ENCODE results near the gene DEF6. TPM values are rescaled to one million over a fixed set of nuclear protein-coding genes. Genes with fewer than 3 reads are reported as not detected.

DEF6 gene
- total RNA-seq, 1 experiment from 2014 or later: 5.6 TPM

GRCh38 chr6:35283361-35283760 is 14.3 kb upstream of the DEF6 start:
- no peak overlapping the region for H2BK120ac ChIP-seq (ENCODE audit: low read depth, low read length, poor library complexity, severe bottlenecking)
- no peak overlapping the region for H3K23ac ChIP-seq (ENCODE audit: insufficient read length, low read depth, low read length)
- H3K36me3 Mint-ChIP-seq (ENCODE audit: insufficient read depth in 1 of 3, low read depth in 3 of 3): peaks cover 3 to 53% (median 29%) of the 10 kb centered on the region in 3 experiments; a peak in 6 of 7 replicates
- no CpG with 5 or more reads among the region's 2 CpGs for WGBS (ENCODE audit: extremely low coverage, insufficient read length, low lambda C conversion rate)
- no peak overlapping the region for H4K91ac ChIP-seq (ENCODE audit: insufficient read length, low read depth, low read length)
- H2AFZ ChIP-seq (ENCODE audit: low read length): no peak overlapping the region
- H3K9me3 ChIP-seq (ENCODE audit: control insufficient read depth, low read depth, low read length): no peaks in the 10 kb centered on the region
- no peak overlapping the region for H2BK15ac ChIP-seq (ENCODE audit: low read depth, low read length)
- H3K27ac Mint-ChIP-seq: no peak overlapping the region
- DNase-seq: no peak
- H3K27me3 ChIP-seq (ENCODE audit: insufficient read depth, low read length): no peaks in the 10 kb centered on the region
- no peak for TF ChIP-seq CTCF (conservative IDR thresholded peaks at IDR 0.05)
- no peak overlapping the region for H3K27ac ChIP-seq (ENCODE audit: insufficient read length, low read depth, low read length)
- no peak overlapping the region for H3K18ac ChIP-seq (ENCODE audit: insufficient read length, low read depth, low read length)
- no peak overlapping the region for H3K9ac ChIP-seq (ENCODE audit: extremely low read depth, insufficient read length, low read length)
- H3K79me1 ChIP-seq (ENCODE audit: insufficient read depth, low read depth, low read length, poor library complexity, severe bottlenecking): no peaks in the 10 kb centered on the region
- no peaks in the 10 kb centered on the region for H3K23me2 ChIP-seq (ENCODE audit: insufficient read length, low read depth, low read length, poor library complexity, severe bottlenecking)
- H3K27me3 Mint-ChIP-seq (ENCODE audit: low read depth): no peaks in the 10 kb centered on the region; the same call in 1 of the 2 replicates
- no peaks in the 10 kb centered on the region for H3K4me1 ChIP-seq (ENCODE audit: insufficient read depth, low read length)
- H3K56ac ChIP-seq (ENCODE audit: insufficient read length, low read depth, low read length): no peak overlapping the region
- H2BK12ac ChIP-seq (ENCODE audit: insufficient read length, low read depth, low read length): no peak overlapping the region
- H2BK5ac ChIP-seq (ENCODE audit: insufficient read length, low read length): no peak overlapping the region
- no peak overlapping the region for H3K14ac ChIP-seq (ENCODE audit: insufficient read depth, low read length)
- no peaks in the 10 kb centered on the region for H3K79me2 ChIP-seq (ENCODE audit: insufficient read depth, low read length)
- no peak overlapping the region for H4K5ac ChIP-seq (ENCODE audit: insufficient read length, low read depth, low read length)
- H3K4ac ChIP-seq (ENCODE audit: low read depth, low read length): no peak overlapping the region
- no peaks in the 10 kb centered on the region for H3K4me1 Mint-ChIP-seq
- no peak overlapping the region for H4K8ac ChIP-seq (replicated peaks; ENCODE audit: insufficient read length, low read depth, low read length)
- H2BK20ac ChIP-seq (ENCODE audit: low read depth, low read length, poor library complexity, severe bottlenecking): no peak overlapping the region
- H3K9me3 Mint-ChIP-seq: no peaks in the 10 kb centered on the region
- H2AK5ac ChIP-seq (ENCODE audit: insufficient read length, low read length): no peak overlapping the region
- no peak overlapping the region for H3K4me2 ChIP-seq (ENCODE audit: insufficient read depth, insufficient read length, low read length)
- no peaks in the 10 kb centered on the region for H4K20me1 ChIP-seq (ENCODE audit: control insufficient read depth, insufficient read depth, insufficient read length)
- no peak overlapping the region for H3T11ph ChIP-seq (ENCODE audit: low read length)
- no peak overlapping the region for H3K4me3 Mint-ChIP-seq
